Activated CD8-positive, alpha-beta T cell treated with anti-CD3 and anti-CD28 coated beads, Interleukin-2, amount 10 ng/mL, durations not matched to agents 7 days and 5 days (primary cell): ENCODE data around the gene MOB3A. TPM values are rescaled to one million over a fixed set of nuclear protein-coding genes. Genes with fewer than 3 reads are reported as not detected.

Experiments used
- ATAC-seq: fragments of 150-1000 bp; cut with Tn5 transposase; one replicate; pipeline ENCODE4 v1.10.0; 2021; ENCODE audit warnings: moderate library complexity
- CTCF ChIA-PET: fragments of 350-600 bp; sonication (Branson Sonifier 250); formaldehyde crosslinking; loops from one replicate; lab custom pipeline; 2021; ENCODE audit warnings: antibody characterized with exemption; lab: Charles Lee
- POLR2A ChIA-PET: fragments of 350-600 bp; sonication (Branson Sonifier 250); formaldehyde crosslinking; loops from one replicate; lab custom pipeline; 2021; ENCODE audit warnings: antibody characterized with exemption; lab: Charles Lee
- DNase-seq: peaks from one replicate; pipeline ENCODE4 v3.0.0-alpha.2; 2020
- H3K27ac Mint-ChIP-seq: one replicate; pipeline ENCODE4 v1.8.0; 2021; ENCODE audit warnings: mild to moderate bottlenecking, mixed read lengths
- H3K27me3 Mint-ChIP-seq: one replicate; pipeline ENCODE4 v1.8.0; 2021; ENCODE audit warnings: low read depth, mixed read lengths
- H3K36me3 Mint-ChIP-seq: one replicate; pipeline ENCODE4 v1.8.0; 2021; ENCODE audit warnings: low read depth, mixed read lengths
- H3K4me1 Mint-ChIP-seq: one replicate; pipeline ENCODE4 v1.8.0; 2021; ENCODE audit warnings: low read depth, mixed read lengths
- H3K4me3 Mint-ChIP-seq: one replicate; pipeline ENCODE4 v1.8.0; 2021; ENCODE audit warnings: mild to moderate bottlenecking, mixed read lengths
- H3K9me3 Mint-ChIP-seq: one replicate; pipeline ENCODE4 v1.8.0; 2022; ENCODE audit warnings: mixed read lengths; ENCODE audit not compliant: insufficient read depth
- total RNA-seq, 2 experiments: library from RNA; stranded (reverse); gene quantifications; one replicate each; pipeline ENCODE4 v1.2.3, GENCODE V29; 2021

Gene MOB3A
- total RNA-seq, 2 experiments from 2014 or later, result 235 to 240 TPM

- Mint-ChIP-seq H3K4me3 (no peak overlapping the region), H3K4me1 (peaks cover 9% of the 10 kb centered on the region), H3K9me3 (no peaks in the 10 kb centered on the region), H3K36me3 (peaks cover 36% of the 10 kb centered on the region), H3K27me3 (no peaks in the 10 kb centered on the region), H3K27ac (no peak overlapping the region)
- peak; percentile 13 for ATAC-seq
- ChIA-PET POLR2A (no interaction called here), CTCF (no interaction called here)
- DNase-seq, result no peak
Measured at GRCh38 chr19:2112516-2113320, 16.6 kb upstream of the MOB3A start.

DNA sequence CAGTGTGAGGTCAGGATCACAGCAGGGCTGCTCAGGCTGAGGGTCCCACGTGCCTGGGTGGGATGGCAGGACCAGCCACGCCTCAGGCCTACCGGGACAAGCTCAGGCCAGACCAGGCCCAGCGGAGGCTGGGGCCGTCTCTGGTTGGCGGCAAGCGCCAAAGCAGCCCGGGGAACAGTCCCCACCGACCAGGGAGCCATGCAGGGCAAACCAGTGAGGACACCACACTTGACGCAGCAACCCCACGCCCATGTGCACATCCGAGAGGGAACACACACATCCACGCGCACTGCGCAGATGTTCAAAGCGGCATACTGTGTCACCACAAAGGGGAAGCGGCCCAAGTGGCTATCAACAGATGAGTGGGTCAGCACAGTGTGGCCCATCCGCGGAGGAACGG is 15.8 kb upstream of the MOB3A start:
- peaks cover 9% of the 10 kb centered on the region for H3K4me1 Mint-ChIP-seq
- CTCF ChIA-PET, result no interaction called here

DNA sequence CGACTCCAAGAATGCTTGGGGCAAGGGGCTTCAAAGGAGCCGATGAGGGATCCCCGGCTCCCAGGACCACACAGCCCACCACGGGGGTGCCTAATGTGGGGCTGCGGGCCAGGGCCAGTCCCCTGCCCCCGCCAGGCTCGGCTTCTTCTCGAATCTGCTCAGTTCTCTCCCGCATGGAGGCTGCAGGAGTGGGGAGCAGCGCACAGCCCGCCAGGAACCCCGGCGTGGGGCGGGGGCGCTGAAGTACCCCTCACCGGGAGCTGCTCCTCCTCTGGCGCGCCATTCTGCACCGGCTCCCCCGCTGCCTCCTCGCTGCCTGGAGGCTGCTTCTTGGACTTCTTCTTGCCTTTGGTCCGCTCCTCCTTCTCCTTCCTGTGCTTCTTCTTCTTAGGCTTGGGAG is 15.3 kb upstream of the MOB3A start:
- no peak overlapping the region for H3K4me3 Mint-ChIP-seq
- ChIA-PET CTCF (no interaction called here), POLR2A (no interaction called here)
- ATAC-seq (no peak), DNase-seq (no peak)
- no peak overlapping the region for H3K27ac Mint-ChIP-seq
- no peaks in the 10 kb centered on the region for H3K27me3 Mint-ChIP-seq
- H3K9me3 Mint-ChIP-seq, result no peaks in the 10 kb centered on the region
- H3K4me1 Mint-ChIP-seq, result peaks cover 9% of the 10 kb centered on the region
- peaks cover 43% of the 10 kb centered on the region for H3K36me3 Mint-ChIP-seq

More for the DNA sequence above, 15.8 kb upstream of the MOB3A start:
- ATAC-seq (no peak), DNase-seq (no peak)
- H3K27ac Mint-ChIP-seq, result no peak overlapping the region
- no peak overlapping the region for H3K4me3 Mint-ChIP-seq
- peaks cover 39% of the 10 kb centered on the region for H3K36me3 Mint-ChIP-seq
- H3K9me3 Mint-ChIP-seq, result no peaks in the 10 kb centered on the region
- POLR2A ChIA-PET, result no interaction called here
- no peaks in the 10 kb centered on the region for H3K27me3 Mint-ChIP-seq

GRCh38 chr19:2110822-2111221 is 14.7 kb upstream of the MOB3A start:
- ATAC-seq (no peak), DNase-seq (no peak)
- POLR2A ChIA-PET, result interaction anchor here (0.6 kb wide), 1 partner anchor 739 kb away, joined by 3 read pairs; no protein-coding TSS in a partner anchor
- Mint-ChIP-seq H3K9me3 (no peaks in the 10 kb centered on the region), H3K27me3 (no peaks in the 10 kb centered on the region), H3K4me3 (no peak overlapping the region), H3K4me1 (peaks cover 9% of the 10 kb centered on the region), H3K27ac (no peak overlapping the region), H3K36me3 (peaks cover 49% of the 10 kb centered on the region)
- CTCF ChIA-PET, result interaction anchor here (1.0 kb wide), 1 partner anchor 73 kb away, joined by 3 read pairs; no protein-coding TSS in a partner anchor

- POLR2A ChIA-PET, result no interaction called here
Measured at GRCh38 chr19:2109046-2109864, 13.1 kb upstream of the MOB3A start.

DNA sequence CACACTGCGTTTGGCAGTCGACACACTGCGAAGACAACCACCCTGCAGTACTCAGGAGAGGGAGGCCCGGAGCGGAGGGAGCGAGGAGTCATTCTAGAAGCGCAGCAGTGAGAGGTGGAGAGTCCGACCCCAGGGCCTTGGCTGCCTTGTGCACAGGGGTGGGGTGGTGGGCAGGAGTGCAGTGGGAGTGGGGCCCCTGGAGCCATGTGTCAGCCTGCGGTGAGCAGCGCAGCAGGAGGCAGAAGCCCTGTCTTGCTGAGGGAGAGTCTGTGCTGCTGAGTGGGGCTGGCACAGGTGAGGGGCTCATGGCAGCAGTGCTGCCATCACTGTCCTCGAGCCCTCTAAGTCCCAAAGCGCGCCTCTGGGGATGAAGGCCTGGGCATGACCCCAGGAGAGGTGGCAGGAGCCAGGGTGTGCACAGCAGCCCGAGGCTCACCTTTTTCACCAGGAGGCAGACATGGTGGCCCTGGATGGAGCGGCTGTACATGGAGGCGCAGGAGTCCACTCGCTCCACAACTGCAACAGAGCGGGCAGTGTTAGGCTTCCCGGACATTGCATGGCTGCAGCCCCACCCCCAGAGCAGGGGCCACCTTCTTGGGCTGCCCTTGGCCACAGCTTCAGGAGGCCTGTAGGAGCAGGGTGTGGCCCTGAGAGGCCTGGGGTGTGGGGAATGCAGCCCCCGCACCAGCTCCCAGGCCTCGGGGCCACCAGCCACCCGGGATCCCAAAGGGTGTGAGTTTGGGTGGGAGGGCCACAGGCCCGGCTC is 12.3 kb upstream of the MOB3A start:
- H3K9me3 Mint-ChIP-seq, result peaks cover 6% of the 10 kb centered on the region
- no peak overlapping the region for H3K27ac Mint-ChIP-seq
- ChIA-PET CTCF (no interaction called here), POLR2A (no interaction called here)
- peaks cover 54% of the 10 kb centered on the region for H3K36me3 Mint-ChIP-seq
- H3K4me3 Mint-ChIP-seq, result no peak overlapping the region
- DNase-seq (no peak), ATAC-seq (no peak)
- H3K27me3 Mint-ChIP-seq, result no peaks in the 10 kb centered on the region
- peaks cover 9% of the 10 kb centered on the region for H3K4me1 Mint-ChIP-seq

More at GRCh38 chr19:2109046-2109864, 13.1 kb upstream of the MOB3A start:
- Mint-ChIP-seq H3K27ac (no peak overlapping the region), H3K4me1 (peaks cover 9% of the 10 kb centered on the region), H3K36me3 (peaks cover 52% of the 10 kb centered on the region), H3K4me3 (no peak overlapping the region), H3K27me3 (no peaks in the 10 kb centered on the region), H3K9me3 (peaks cover 6% of the 10 kb centered on the region)
- ATAC-seq (no peak), DNase-seq (no peak)
- CTCF ChIA-PET, result interaction anchor here (1.0 kb wide), 1 partner anchor 72 kb away, joined by 3 read pairs; no protein-coding TSS in a partner anchor

DNA sequence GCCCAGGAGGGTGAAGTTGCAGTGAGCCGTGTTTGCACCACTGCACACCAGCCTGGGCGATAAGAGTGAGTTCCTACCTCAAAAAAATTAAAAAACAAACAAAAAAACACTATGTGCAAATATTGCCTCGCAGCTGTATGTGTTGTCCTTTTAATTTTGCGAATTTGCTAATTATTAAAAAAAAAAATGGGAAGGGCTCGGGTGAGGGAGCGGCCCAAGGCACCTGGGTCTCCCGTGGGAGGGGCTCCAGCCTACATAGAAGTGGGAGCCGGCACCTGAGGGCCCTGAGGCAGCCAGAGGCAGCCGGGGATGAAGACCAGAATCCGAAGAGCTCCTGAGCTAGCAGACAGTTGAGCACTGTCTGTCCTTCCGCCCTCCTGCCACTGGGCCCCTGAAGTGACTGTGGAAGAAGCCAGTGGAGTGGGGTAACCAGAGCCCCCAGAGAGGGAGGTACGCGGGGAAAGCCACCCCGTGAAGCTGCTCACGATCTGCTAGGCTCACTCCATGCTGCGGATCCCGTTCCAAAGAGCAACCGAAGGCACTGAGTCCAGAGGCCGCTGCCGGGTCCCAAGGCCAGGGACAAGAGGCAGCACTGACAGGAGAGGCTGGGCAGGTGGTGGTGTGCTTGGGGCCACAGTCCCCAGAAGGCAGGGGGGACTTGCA is 7.0 kb upstream of the MOB3A start:
- CTCF ChIA-PET, result no interaction called here
- H3K4me1 Mint-ChIP-seq, result no peaks in the 10 kb centered on the region
- no peak for ATAC-seq
- POLR2A ChIA-PET, result no interaction called here
- no peaks in the 10 kb centered on the region for H3K27me3 Mint-ChIP-seq
- H3K9me3 Mint-ChIP-seq, result peaks cover 6% of the 10 kb centered on the region
- H3K4me3 Mint-ChIP-seq, result no peak overlapping the region
- DNase-seq, result no peak
- no peak overlapping the region for H3K27ac Mint-ChIP-seq
- H3K36me3 Mint-ChIP-seq, result peaks cover 58% of the 10 kb centered on the region

DNA sequence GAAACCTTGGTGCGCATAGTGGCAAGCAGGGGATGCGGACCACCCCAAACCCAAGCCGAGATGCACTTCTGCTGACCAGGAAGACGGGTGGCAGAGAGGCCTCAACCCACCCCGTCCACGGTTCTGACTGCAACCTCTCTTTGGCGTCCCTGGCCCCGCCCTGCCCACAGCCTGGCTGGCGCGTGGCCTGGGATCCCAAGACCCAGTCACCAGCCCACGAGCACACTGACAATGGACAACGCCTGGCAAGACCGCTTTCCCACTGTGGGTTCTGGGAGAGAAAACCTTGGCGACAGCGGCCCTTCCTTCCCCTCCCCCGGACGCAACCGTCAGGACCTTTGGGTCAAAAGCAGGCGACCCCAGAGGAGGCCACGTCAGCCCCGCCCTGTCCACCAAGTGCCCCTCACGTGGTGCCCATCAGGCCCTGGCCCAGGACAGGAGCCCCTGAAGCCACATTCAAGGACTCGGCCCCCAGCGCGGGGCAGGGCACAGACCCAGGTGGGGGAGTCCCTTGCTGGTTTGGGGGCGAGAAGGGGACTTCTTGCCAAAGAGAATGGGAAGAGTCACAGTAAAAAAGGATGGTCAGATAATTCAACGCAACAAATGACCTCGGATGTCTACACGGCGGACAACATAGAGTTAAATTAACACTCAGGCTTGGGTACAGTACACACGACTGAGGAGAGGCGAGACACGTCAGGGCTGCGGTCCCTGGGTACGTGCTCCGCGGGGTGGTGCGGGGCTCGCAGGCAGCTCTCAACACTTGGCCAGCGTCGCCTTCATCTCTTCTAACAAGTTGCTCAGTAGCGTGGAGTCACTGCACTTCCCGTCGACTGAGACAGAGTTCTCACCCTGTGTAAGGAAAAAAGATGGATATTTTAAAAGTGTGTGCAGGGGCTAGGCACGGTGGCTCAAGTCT is 5.5 kb upstream of the MOB3A start:
- Mint-ChIP-seq H3K4me3 (no peak overlapping the region), H3K36me3 (peaks cover 46% of the 10 kb centered on the region), H3K27ac (no peak overlapping the region), H3K27me3 (no peaks in the 10 kb centered on the region), H3K4me1 (peaks cover 8% of the 10 kb centered on the region), H3K9me3 (peaks cover 6% of the 10 kb centered on the region)
- ATAC-seq, result no peak
- CTCF ChIA-PET, result no interaction called here
- POLR2A ChIA-PET, result no interaction called here
- DNase-seq, result no peak

- Mint-ChIP-seq H3K4me1 (peaks cover 8% of the 10 kb centered on the region), H3K36me3 (peaks cover 41% of the 10 kb centered on the region), H3K27ac (no peak overlapping the region), H3K4me3 (no peak overlapping the region), H3K27me3 (no peaks in the 10 kb centered on the region), H3K9me3 (peaks cover 6% of the 10 kb centered on the region)
- ChIA-PET CTCF (no interaction called here), POLR2A (no interaction called here)
- ATAC-seq (no peak), DNase-seq (no peak)
Measured at GRCh38 chr19:2100719-2101061, 4.6 kb upstream of the MOB3A start.

- ChIA-PET CTCF (no interaction called here), POLR2A (no interaction called here)
- Mint-ChIP-seq H3K36me3 (peaks cover 39% of the 10 kb centered on the region), H3K27me3 (no peaks in the 10 kb centered on the region), H3K4me1 (peaks cover 8% of the 10 kb centered on the region), H3K27ac (no peak overlapping the region), H3K4me3 (no peak overlapping the region), H3K9me3 (peaks cover under 1% of the 10 kb centered on the region)
- DNase-seq, result no peak
- ATAC-seq, result no peak
Measured at GRCh38 chr19:2099937-2100718, 4.0 kb upstream of the MOB3A start.
